SKM-1 treated with dmso at 0.1 percent for 144 hours (cell line): Measurements from ENCODE around the gene FAM193B.

Source experiments
- DNase-seq: peaks from one replicate; lab custom pipeline; 2025; ENCODE audit not compliant: unreplicated experiment; lab: John Stamatoyannopoulos, UW

Gene FAM193B

GRCh38 chr5:177554474-177555111 lies at the start of gene FAM193B:
FAM193B (minus strand) TSS chr5:177554563; CDS start chr5:177554458, 105 bp downstream.
- DNase-seq = peak; percentile 84

GRCh38 chr5:177604116-177604521 lies 49.8 kb upstream of the FAM193B start:
- DNase-seq = no peak

GRCh38 chr5:177603631-177604030 lies 49.3 kb upstream of the FAM193B start:
- no peak for DNase-seq

GRCh38 chr5:177602458-177602830 lies 48.1 kb upstream of the FAM193B start:
- DNase-seq = no peak

- no peak for DNase-seq
Observed at GRCh38 chr5:177601577-177602457, 47.5 kb upstream of the FAM193B start.

GRCh38 chr5:177601126-177601525 lies 46.8 kb upstream of the FAM193B start:
- DNase-seq = no peak

GRCh38 chr5:177600508-177601018 lies 46.2 kb upstream of the FAM193B start:
- DNase-seq = no peak

- DNase-seq = peak; percentile 80
Observed at GRCh38 chr5:177599731-177600507, 45.6 kb upstream of the FAM193B start, which contains the start of gene B4GALT7. B4GALT7 (plus strand) TSS chr5:177600132; CDS start chr5:177600211, 79 bp downstream.

GRCh38 chr5:177598477-177598876 lies 44.1 kb upstream of the FAM193B start:
- DNase-seq = no peak

GRCh38 chr5:177596775-177597238 lies 42.4 kb upstream of the FAM193B start:
- no peak for DNase-seq

- no peak for DNase-seq
Observed at GRCh38 chr5:177595991-177596774, 41.8 kb upstream of the FAM193B start.

GRCh38 chr5:177595026-177595585 lies 40.7 kb upstream of the FAM193B start:
- no peak for DNase-seq

- DNase-seq = no peak
Observed at GRCh38 chr5:177594071-177594470, 39.7 kb upstream of the FAM193B start.

GRCh38 chr5:177593511-177593910 lies 39.1 kb upstream of the FAM193B start:
- no peak for DNase-seq

- no peak for DNase-seq
Observed at GRCh38 chr5:177592905-177593304, 38.5 kb upstream of the FAM193B start.

- peak; percentile 68 for DNase-seq
Observed at GRCh38 chr5:177592010-177592834, 37.9 kb upstream of the FAM193B start, which contains the start of gene TMED9. TMED9 (plus strand) TSS chr5:177592203; CDS start chr5:177592215, 12 bp downstream.

GRCh38 chr5:177591690-177592009 lies 37.3 kb upstream of the FAM193B start:
- no peak for DNase-seq

- no peak for DNase-seq
Observed at GRCh38 chr5:177590406-177590805, 36.0 kb upstream of the FAM193B start.

- no peak for DNase-seq
Observed at GRCh38 chr5:177588413-177588909, 34.1 kb upstream of the FAM193B start.
